Lower leg skin (tissue), 4 donors: Measurements from ENCODE around the gene MIPOL1. TPM values are rescaled to one million over a fixed set of nuclear protein-coding genes. Genes with fewer than 3 reads are reported as not detected.
"Not testable (repeated sequence)": the region's sequence is repeated elsewhere in the genome, so short reads cannot be mapped to it uniquely, and the experiment has no call there.

Source experiments
- DNase-seq, 2 donors: peaks; one replicate each; pipeline ENCODE4 v3.0.0-alpha.2; 2019; ENCODE audit warnings: low spot score in 2 of 2
- H3K4me3 ChIP-seq: fragments of 200-600 bp; sonication (generic); 2 replicates; pipeline ENCODE4 v1.5.1; 2017; ENCODE audit warnings: mild to moderate bottlenecking, low read depth; ENCODE audit not compliant: poor library complexity, severe bottlenecking
- CTCF ChIP-seq, 3 donors: fragments of 450-650 bp; IDR thresholded peaks; one replicate each; pipeline ENCODE4 v1.5.1; 2016; ENCODE audit warnings: antibody characterized with exemption in 3 of 3, mild to moderate bottlenecking in 3 of 3, moderate library complexity in 2 of 3
- POLR2A ChIP-seq, 2 donors: fragments of 450-650 bp; IDR thresholded peaks; one replicate each; pipeline ENCODE4 v1.6.1; 2016 to 2017; ENCODE audit warnings: antibody characterized with exemption in 2 of 2, mild to moderate bottlenecking in 1 of 2, moderate library complexity in 1 of 2
- WGBS, 2 donors: methylation state at CpG; one replicate each; pipeline ENCODE4 v1.1.5; 2018; 5-methylcytosine and 5-hydroxymethylcytosine counted together
- intact Hi-C: fragments of 100-400 bp; cut with DNase I; formaldehyde crosslinking; loops from one replicate; pipeline ENCODE4 v1.15.0; 2023; ENCODE audit warnings: low total_unique reads
- total RNA-seq, 4 donors: library from RNA; depleted of rRNA; stranded (reverse); fragments of >200 nt; gene quantifications; one replicate each; pipeline ENCODE4 v1.1.0, GENCODE V29; 2016

MIPOL1 gene
- total RNA-seq, 4 donors from 2014 or later = 3.6 to 6.9 (median 5.9) TPM

GRCh38 chr14:37546621-37547447 lies 349.1 kb downstream of the MIPOL1 start:
- 51 to 61% methylated on average over 6 of the region's 6 CpGs for WGBS, 2 donors
- DNase-seq = no peak
- no peak overlapping the region for H3K4me3 ChIP-seq
- TF ChIP-seq POLR2A (IDR thresholded peaks at IDR 0.05) (no peak), CTCF (IDR thresholded peaks at IDR 0.05) (no peak)
- intact Hi-C loops = no loop called here

- no peak for DNase-seq
- intact Hi-C loops = no loop called here
- no peak for TF ChIP-seq CTCF (IDR thresholded peaks at IDR 0.05)
- no peak for TF ChIP-seq POLR2A (IDR thresholded peaks at IDR 0.05)
- no peak overlapping the region for H3K4me3 ChIP-seq
- 42 to 44% methylated on average over 5 of the region's 5 CpGs for WGBS, 2 donors
Observed at GRCh38 chr14:37550511-37550910, 352.8 kb downstream of the MIPOL1 start.

GRCh38 chr14:37551119-37551518 lies 353.4 kb downstream of the MIPOL1 start:
- H3K4me3 ChIP-seq = no peak overlapping the region
- WGBS, 2 donors = 86 to 92% methylated on average over 1 of the region's 1 CpG
- intact Hi-C loops = no loop called here
- no peak for DNase-seq
- TF ChIP-seq POLR2A (IDR thresholded peaks at IDR 0.05) (no peak), CTCF (IDR thresholded peaks at IDR 0.05) (no peak)

- intact Hi-C loops = no loop called here
- no peak for DNase-seq
- no peak for TF ChIP-seq CTCF (IDR thresholded peaks at IDR 0.05)
- no peak for TF ChIP-seq POLR2A (IDR thresholded peaks at IDR 0.05)
- no peak overlapping the region for H3K4me3 ChIP-seq
- 88 to 98% methylated on average over 1 of the region's 1 CpG for WGBS, 2 donors
Observed at GRCh38 chr14:37553935-37554550, 356.3 kb downstream of the MIPOL1 start.

GRCh38 chr14:37555596-37555995 lies 357.9 kb downstream of the MIPOL1 start:
- WGBS, 2 donors = 99% methylated on average over 15 to 22 of the region's 33 CpGs
- DNase-seq, intact Hi-C loops, H3K4me3 ChIP-seq: not testable (repeated sequence)

GRCh38 chr14:37558740-37559139 lies 361.0 kb downstream of the MIPOL1 start:
- DNase-seq = no peak
- intact Hi-C loops = no loop called here
- 90 to 94% methylated on average over 4 of the region's 4 CpGs for WGBS, 2 donors
- TF ChIP-seq POLR2A (IDR thresholded peaks at IDR 0.05) = no peak
- TF ChIP-seq CTCF (IDR thresholded peaks at IDR 0.05) = no peak
- H3K4me3 ChIP-seq = no peak overlapping the region
